Measurements from ENCODE around the gene NIPA2. TPM values are rescaled to one million over a fixed set of nuclear protein-coding genes. Genes with fewer than 3 reads are reported as not detected.

The NIPA2 gene
- total RNA-seq, 1 donor, result 42.5 TPM

DNA sequence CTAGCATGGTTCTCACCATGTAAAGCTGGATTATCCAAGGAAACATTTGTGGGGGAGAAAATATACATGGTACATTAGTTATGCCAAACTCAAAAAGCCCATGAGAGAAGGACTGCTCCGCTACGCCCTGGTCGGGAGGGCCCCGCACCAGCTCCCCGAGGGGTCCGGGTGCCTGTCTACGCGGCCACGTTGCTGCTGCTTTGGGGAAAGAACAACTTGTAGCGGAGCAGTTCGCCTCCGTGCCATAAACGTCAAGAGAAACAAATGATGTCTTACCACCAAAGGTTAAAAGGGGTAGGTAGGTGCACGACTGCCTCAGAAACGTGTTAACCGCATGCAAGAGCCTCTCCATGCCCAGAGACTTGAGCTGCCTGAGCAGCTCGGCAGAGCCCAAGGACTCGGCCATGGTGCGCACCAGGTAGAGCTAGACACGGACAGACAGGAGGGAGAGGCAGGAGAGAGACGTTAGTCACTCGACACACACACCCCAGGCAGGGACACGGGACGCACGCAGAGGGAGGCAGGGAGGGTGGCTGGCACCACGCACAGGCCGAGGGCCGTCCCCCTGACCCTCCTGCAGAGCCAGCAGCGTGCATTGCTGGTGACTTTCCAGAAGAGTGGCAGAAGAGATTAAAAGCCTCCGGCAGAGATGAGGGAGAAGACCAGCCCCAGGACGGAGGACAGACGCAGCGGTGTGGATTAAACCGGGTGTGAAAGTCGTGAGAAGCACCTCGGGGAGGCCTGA, 78.3 kb downstream of the NIPA2 start:
- Histone ChIP-seq H3K27me3 (ENCODE audit: insufficient read depth, low read length) (no peaks in the 10 kb centered on the region), H3K4me1 (ENCODE audit: insufficient read depth, low read length) (no peaks in the 10 kb centered on the region), H3K9me3 (ENCODE audit: low read depth, low read length) (no peaks in the 10 kb centered on the region), H3K4me3 (ENCODE audit: low read length) (no peak overlapping the region)

DNA sequence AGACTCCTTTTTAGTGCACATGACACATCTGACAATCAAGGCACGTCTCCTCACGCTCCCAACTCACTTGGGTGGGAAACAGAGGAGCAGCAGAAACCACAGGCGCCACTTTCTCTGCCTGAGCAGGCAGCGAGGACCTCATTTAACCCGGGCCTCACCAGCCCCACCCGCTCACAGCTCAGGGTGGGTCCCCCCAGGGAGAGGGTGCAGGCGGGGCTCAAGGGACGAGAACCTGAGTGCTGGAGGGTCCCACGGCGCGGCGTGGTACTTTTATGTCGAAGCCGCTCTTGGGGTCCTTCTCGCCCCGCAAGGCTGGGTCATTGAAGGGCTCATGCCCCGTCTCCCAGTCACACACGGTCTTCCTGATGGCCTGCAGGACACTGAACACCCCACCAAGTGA, 79.1 kb downstream of the NIPA2 start:
- Histone ChIP-seq H3K9me3 (ENCODE audit: low read depth, low read length) (no peaks in the 10 kb centered on the region), H3K4me1 (ENCODE audit: insufficient read depth, low read length) (no peaks in the 10 kb centered on the region), H3K27me3 (ENCODE audit: insufficient read depth, low read length) (no peaks in the 10 kb centered on the region), H3K4me3 (ENCODE audit: low read length) (no peak overlapping the region)

Other genes starting within 250 kb of the NIPA2 start
- 6.2 TPM for gene NIPA1, start 52.0 kb upstream of the NIPA2 start, total RNA-seq
- gene CYFIP1, start 141.7 kb downstream of the NIPA2 start, total RNA-seq, result 12.9 TPM
- gene TUBGCP5, start 200.9 kb downstream of the NIPA2 start, total RNA-seq, result 37.5 TPM

Measured in mononuclear cell (primary cell).